GM19023 (cell line): ENCODE results near the gene SLC22A13.
"Not testable (repeated sequence)": the region's sequence is repeated elsewhere in the genome, so short reads cannot be mapped to it uniquely, and the experiment has no call there.

Source experiments
- ATAC-seq: cut with Tn5 transposase; IDR thresholded peaks from one replicate; pipeline ENCODE4 v1.9.1; 2021; ENCODE audit warnings: mild to moderate bottlenecking, moderate library complexity; ENCODE audit not compliant: unreplicated experiment

Gene SLC22A13

GRCh38 chr3:38264353-38264771 lies 1.2 kb upstream of the SLC22A13 start:
- ATAC-seq = no peak

GRCh38 chr3:38264779-38265178 lies 833 bp upstream of the SLC22A13 start:
- ATAC-seq = no peak

- no peak for ATAC-seq
Observed at GRCh38 chr3:38266810-38267209, 1.2 kb downstream of the SLC22A13 start.

GRCh38 chr3:38267662-38268061 lies 2.0 kb downstream of the SLC22A13 start:
- ATAC-seq = no peak

GRCh38 chr3:38268087-38268486 lies 2.5 kb downstream of the SLC22A13 start:
- ATAC-seq = no peak

GRCh38 chr3:38268522-38268921 lies 2.9 kb downstream of the SLC22A13 start:
- no peak for ATAC-seq

- ATAC-seq = no peak
Observed at GRCh38 chr3:38270606-38271005, 5.0 kb downstream of the SLC22A13 start.

- no peak for ATAC-seq
Observed at GRCh38 chr3:38271553-38271952, 5.9 kb downstream of the SLC22A13 start.

GRCh38 chr3:38274864-38275649 lies 9.4 kb downstream of the SLC22A13 start:
- no peak for ATAC-seq

- no peak for ATAC-seq
Observed at GRCh38 chr3:38275658-38276057, 10.0 kb downstream of the SLC22A13 start.

- ATAC-seq = no peak
Observed at GRCh38 chr3:38276081-38276916, 10.7 kb downstream of the SLC22A13 start.

- no peak for ATAC-seq
Observed at GRCh38 chr3:38276917-38277630, 11.5 kb downstream of the SLC22A13 start.

GRCh38 chr3:38278841-38279240 lies 13.2 kb downstream of the SLC22A13 start:
- no peak for ATAC-seq

GRCh38 chr3:38281895-38282686 lies 16.5 kb downstream of the SLC22A13 start, which contains the start of gene SLC22A14:
Gene SLC22A14, plus strand, starts transcription at chr3:38282294. Its CDS starts 23,733 bp downstream, at chr3:38306027.
- ATAC-seq = no peak

- ATAC-seq = no peak
Observed at GRCh38 chr3:38283810-38284755, 18.5 kb downstream of the SLC22A13 start.

GRCh38 chr3:38284756-38285150 lies 19.1 kb downstream of the SLC22A13 start:
- no peak for ATAC-seq

- not testable (repeated sequence) for ATAC-seq
Observed at GRCh38 chr3:38289286-38290217, 23.9 kb downstream of the SLC22A13 start.

- not testable (repeated sequence) for ATAC-seq
Observed at GRCh38 chr3:38297053-38297452, 31.4 kb downstream of the SLC22A13 start.
